ENCODE data around the gene FALEC. TPM values are rescaled to one million over a fixed set of nuclear protein-coding genes. Genes with fewer than 3 reads are reported as not detected.
"Not testable (repeated sequence)": the region's sequence is repeated elsewhere in the genome, so short reads cannot be mapped to it uniquely, and the experiment has no call there.

Gene FALEC
- total RNA-seq, 2 experiments from 2014 or later = 0.64 TPM; not detected in 1

GRCh38 chr1:150580966-150581365 is 65.4 kb downstream of the FALEC start:
- H3K27me3 Mint-ChIP-seq, POLR2A ChIA-PET, DNase-seq, H3K9me3 Mint-ChIP-seq: not testable (repeated sequence)
- H3K36me3 Mint-ChIP-seq (ENCODE audit: low read depth) = peaks cover 39% of the 10 kb centered on the region
- peaks cover 19% of the 10 kb centered on the region for H3K4me1 Mint-ChIP-seq
- CTCF ChIA-PET = interaction anchor here (2.1 to 14.6 kb wide), 3 partner anchors 8 to 20 kb away, joined by 8 to 158 read pairs (median 8); no protein-coding TSS in a partner anchor
- peak overlapping the region; percentile 91 for H3K27ac Mint-ChIP-seq
- peak overlapping the region; percentile 99 for H3K4me3 Mint-ChIP-seq

GRCh38 chr1:150581437-150581836 is 65.9 kb downstream of the FALEC start:
- H3K27ac Mint-ChIP-seq, H3K27me3 Mint-ChIP-seq, POLR2A ChIA-PET, H3K9me3 Mint-ChIP-seq, DNase-seq, H3K4me3 Mint-ChIP-seq: not testable (repeated sequence)
- Mint-ChIP-seq H3K36me3 (ENCODE audit: low read depth) (peaks cover 35% of the 10 kb centered on the region), H3K4me1 (peaks cover 19% of the 10 kb centered on the region)
- CTCF ChIA-PET = interaction anchor here (2.1 to 14.6 kb wide), 2 partner anchors 14 to 21 kb away, joined by 8 to 158 read pairs; no protein-coding TSS in a partner anchor

- DNase-seq, H3K9me3 Mint-ChIP-seq, POLR2A ChIA-PET, H3K27me3 Mint-ChIP-seq, H3K27ac Mint-ChIP-seq, H3K4me3 Mint-ChIP-seq: not testable (repeated sequence)
- Mint-ChIP-seq H3K4me1 (peaks cover 19% of the 10 kb centered on the region), H3K36me3 (ENCODE audit: low read depth) (peaks cover 29% of the 10 kb centered on the region)
- CTCF ChIA-PET = interaction anchor here (1.0 kb wide), 1 partner anchor 11 kb away, joined by 4 read pairs; no protein-coding TSS in a partner anchor
Measured at GRCh38 chr1:150581962-150582361, 66.4 kb downstream of the FALEC start.

GRCh38 chr1:150582371-150582770 is 66.8 kb downstream of the FALEC start:
- peaks cover 19% of the 10 kb centered on the region for H3K4me1 Mint-ChIP-seq
- H3K9me3 Mint-ChIP-seq = no peaks in the 10 kb centered on the region
- peaks cover 25% of the 10 kb centered on the region for H3K36me3 Mint-ChIP-seq (ENCODE audit: low read depth)
- ChIA-PET CTCF (interaction anchor here (0.8 to 1.0 kb wide), 2 partner anchors 11 to 22 kb away, joined by 3 to 4 read pairs; no protein-coding TSS in a partner anchor), POLR2A (no interaction called here)
- no peak overlapping the region for H3K4me3 Mint-ChIP-seq
- H3K27ac Mint-ChIP-seq = no peak overlapping the region
- no peaks in the 10 kb centered on the region for H3K27me3 Mint-ChIP-seq
- DNase-seq = no peak

Small RNA genes within 50 kb of the gene (microRNA-seq; reads per million reads assigned to microRNA genes)
- gene MIR4257 (ENCODE audit: borderline microRNAs expressed, borderline replicate concordance) = not detected
- gene MIR6878 (ENCODE audit: borderline microRNAs expressed, borderline replicate concordance) = not detected

Other genes with a start within 250 kb of the FALEC start
- gene APH1A, start 246.7 kb upstream of the FALEC start, total RNA-seq = 100 to 1,000 TPM; 130 to 137 TPM
- 1 to 10 TPM; 2.4 to 3.5 TPM for gene C1orf54, start 243.0 kb upstream of the FALEC start, total RNA-seq
- gene CIART, start 233.2 kb upstream of the FALEC start, total RNA-seq = 1 to 10 TPM; 1.7 to 2.1 TPM
- 10 to 100 TPM; 69.6 to 72.9 TPM for gene MRPS21, start 221.9 kb upstream of the FALEC start, total RNA-seq
- gene PRPF3, start 194.2 kb upstream of the FALEC start, total RNA-seq = 10 to 100 TPM; 83.2 to 87.7 TPM
- gene RPRD2, start 151.6 kb upstream of the FALEC start, total RNA-seq = 10 to 100 TPM; 36.4 to 43.6 TPM
- gene TARS2, start 28.3 kb upstream of the FALEC start, total RNA-seq = 10 to 100 TPM; 31.9 to 35.9 TPM
- gene ECM1, start 7.6 kb upstream of the FALEC start, total RNA-seq = 1 to 10 TPM in 1 of 2 experiments, under 1 TPM in 1; 0.87 to 1.2 TPM
- under 1 TPM; 0.06 to 0.15 TPM for gene ADAMTSL4, start 33.7 kb downstream of the FALEC start, total RNA-seq
- 100 to 1,000 TPM; 260 to 311 TPM for gene MCL1, start 63.9 kb downstream of the FALEC start, total RNA-seq
- 100 to 1,000 TPM; 192 to 193 TPM for gene ENSA, start 113.9 kb downstream of the FALEC start, total RNA-seq
- gene GOLPH3L, start 181.4 kb downstream of the FALEC start, total RNA-seq = 10 to 100 TPM; 24.0 to 27.1 TPM
- gene HORMAD1, start 205.1 kb downstream of the FALEC start, total RNA-seq = under 1 TPM; 0.37 to 0.40 TPM

All from activated CD4-positive, alpha-beta T cell treated with anti-CD3 and anti-CD28 coated beads, Interleukin-2, amount 10 ng/mL, durations not matched to agents 7 days and 5 days (primary cell).